HG02798 (cell line): ENCODE data around the gene MAEL.

ENCODE experiments used
- ATAC-seq: cut with Tn5 transposase; IDR thresholded peaks from one replicate; pipeline ENCODE4 v1.9.1; 2021; ENCODE audit warnings: mild to moderate bottlenecking; ENCODE audit not compliant: unreplicated experiment, poor library complexity

Gene MAEL

GRCh38 chr1:166988974-166989515 is at the start of gene MAEL:
Gene MAEL, plus strand, starts transcription at chr1:166989280. Its CDS starts 73 bp downstream, at chr1:166989353.
- ATAC-seq = no peak

- no peak for ATAC-seq
Measured at GRCh38 chr1:166939741-166940375, 49.2 kb upstream of the MAEL start.

- ATAC-seq = no peak
Measured at GRCh38 chr1:166944186-166944967, 44.7 kb upstream of the MAEL start.

- ATAC-seq = peak; percentile 41
Measured at GRCh38 chr1:166947398-166948043, 41.6 kb upstream of the MAEL start.

- ATAC-seq = no peak
Measured at GRCh38 chr1:166948856-166949350, 40.2 kb upstream of the MAEL start.

- ATAC-seq = no peak
Measured at GRCh38 chr1:166950156-166950555, 38.9 kb upstream of the MAEL start.

- no peak for ATAC-seq
Measured at GRCh38 chr1:166951050-166951449, 38.0 kb upstream of the MAEL start.

GRCh38 chr1:166952002-166952746 is 36.9 kb upstream of the MAEL start:
- ATAC-seq = no peak

GRCh38 chr1:166953491-166953890 is 35.6 kb upstream of the MAEL start:
- no peak for ATAC-seq

GRCh38 chr1:166956057-166956850 is 32.8 kb upstream of the MAEL start:
- ATAC-seq = no peak

GRCh38 chr1:166956872-166957271 is 32.2 kb upstream of the MAEL start:
- ATAC-seq = no peak

GRCh38 chr1:166960858-166961474 is 28.1 kb upstream of the MAEL start:
- ATAC-seq = no peak

- ATAC-seq = peak; percentile 76
Measured at GRCh38 chr1:166969074-166969677, 19.9 kb upstream of the MAEL start.

- ATAC-seq = no peak
Measured at GRCh38 chr1:166971252-166971651, 17.8 kb upstream of the MAEL start.

GRCh38 chr1:166972193-166972592 is 16.9 kb upstream of the MAEL start:
- no peak for ATAC-seq

GRCh38 chr1:166972826-166973225 is 16.3 kb upstream of the MAEL start:
- no peak for ATAC-seq

GRCh38 chr1:166974647-166975345 is 14.3 kb upstream of the MAEL start:
- no peak for ATAC-seq
